Astrocyte of the cerebellum (primary cell): Measurements from ENCODE around the gene BOLA1.
"Not testable (repeated sequence)": the region's sequence is repeated elsewhere in the genome, so short reads cannot be mapped to it uniquely, and the experiment has no call there.

Experiments
- DNase-seq: peaks from one replicate; pipeline ENCODE4 v3.0.0-alpha.2; 2011; ENCODE audit warnings: low read depth
- H3K4me3 ChIP-seq: 2 replicates; pipeline ENCODE4 v1.5.1; 2011; ENCODE audit warnings: mild to moderate bottlenecking, low read depth, low read length, moderate library complexity
- CTCF ChIP-seq: IDR thresholded peaks from 2 replicates; pipeline ENCODE4 v1.5.1; 2012; ENCODE audit warnings: low read length, low read depth, moderate library complexity, mild to moderate bottlenecking; ENCODE audit errors: missing control alignments
- in situ Hi-C: cut with HindIII; loops from 2 replicates; pipeline ENCODE4 v1.10.0; 2017; ENCODE audit warnings: low sequenced_read_pairs

BOLA1 gene

GRCh38 chr1:149899460-149900284 is at the start of gene BOLA1:
BOLA1 (plus strand) TSS chr1:149899568; CDS start chr1:149900060, 492 bp downstream.
- no peak for TF ChIP-seq CTCF
- peak within 1 kb of the TSS; percentile 53 for H3K4me3 ChIP-seq
- DNase-seq: peak; percentile 79
- in situ Hi-C loops: no loop called here

- H3K4me3 ChIP-seq: peak overlapping the region; percentile 57
- no peak for TF ChIP-seq CTCF
- no peak for DNase-seq
Observed at GRCh38 chr1:149849947-149850360, 49.4 kb upstream of the BOLA1 start.

GRCh38 chr1:149850732-149851345 is 48.5 kb upstream of the BOLA1 start:
- in situ Hi-C loops, DNase-seq, H3K4me3 ChIP-seq: not testable (repeated sequence)

More at GRCh38 chr1:149849947-149850360, 49.4 kb upstream of the BOLA1 start:
- in situ Hi-C loops: no loop called here

- H3K4me3 ChIP-seq, in situ Hi-C loops, DNase-seq: not testable (repeated sequence)
Observed at GRCh38 chr1:149851585-149852213, 47.7 kb upstream of the BOLA1 start.

- H3K4me3 ChIP-seq, DNase-seq, in situ Hi-C loops: not testable (repeated sequence)
Observed at GRCh38 chr1:149852263-149852662, 47.1 kb upstream of the BOLA1 start.

GRCh38 chr1:149860271-149860670 is 39.1 kb upstream of the BOLA1 start:
- DNase-seq, H3K4me3 ChIP-seq, in situ Hi-C loops: not testable (repeated sequence)

GRCh38 chr1:149860684-149861496 is 38.5 kb upstream of the BOLA1 start:
- in situ Hi-C loops, H3K4me3 ChIP-seq, DNase-seq: not testable (repeated sequence)

- in situ Hi-C loops: not testable (repeated sequence)
Observed at GRCh38 chr1:149861497-149862054, 37.8 kb upstream of the BOLA1 start.

GRCh38 chr1:149866887-149867286 is 32.5 kb upstream of the BOLA1 start:
- H3K4me3 ChIP-seq, in situ Hi-C loops, DNase-seq: not testable (repeated sequence)

More at GRCh38 chr1:149861497-149862054, 37.8 kb upstream of the BOLA1 start:
- not testable (repeated sequence) for DNase-seq, H3K4me3 ChIP-seq

- H3K4me3 ChIP-seq, in situ Hi-C loops, DNase-seq: not testable (repeated sequence)
Observed at GRCh38 chr1:149873060-149873459, 26.3 kb upstream of the BOLA1 start.
